Mesothelial cell of epicardium (in vitro differentiated cells): Measurements from ENCODE around the gene NUP214. TPM values are rescaled to one million over a fixed set of nuclear protein-coding genes. Genes with fewer than 3 reads are reported as not detected.

ENCODE experiments used
- DNase-seq, 2 experiments: peaks; one replicate each; pipeline ENCODE4 v3.0.0; 2021; ENCODE audit warnings: low spot score in 2 of 2; ENCODE audit not compliant: unreplicated experiment in 2 of 2
- H3K27ac Mint-ChIP-seq: 2 replicates; pipeline ENCODE4 v1.8.0; 2021; ENCODE audit warnings: mixed read lengths
- H3K27me3 Mint-ChIP-seq: 2 replicates; pipeline ENCODE4 v1.8.0; 2021; ENCODE audit warnings: low read depth, mixed read lengths
- H3K36me3 Mint-ChIP-seq: 2 replicates; pipeline ENCODE4 v1.8.0; 2021; ENCODE audit warnings: mixed read lengths
- H3K4me1 Mint-ChIP-seq: 2 replicates; pipeline ENCODE4 v1.8.0; 2021; ENCODE audit warnings: mixed read lengths
- H3K4me3 Mint-ChIP-seq: 2 replicates; pipeline ENCODE4 v1.8.0; 2021; ENCODE audit warnings: mild to moderate bottlenecking, moderate library complexity, mixed read lengths
- H3K9me3 Mint-ChIP-seq: 2 replicates; pipeline ENCODE4 v1.8.0; 2021; ENCODE audit warnings: mixed read lengths
- CTCF ChIP-seq: fragments of 200-600 bp; sonication (generic); IDR thresholded peaks from one replicate; pipeline ENCODE4 v1.5.0; 2021; ENCODE audit warnings: antibody characterized with exemption; ENCODE audit not compliant: unreplicated experiment
- total RNA-seq: library from RNA; stranded (reverse); gene quantifications from 3 replicates; pipeline ENCODE4 v1.2.1, GENCODE V29; 2021

Gene NUP214
- total RNA-seq, 1 donor from 2014 or later = 69.4 TPM

DNA sequence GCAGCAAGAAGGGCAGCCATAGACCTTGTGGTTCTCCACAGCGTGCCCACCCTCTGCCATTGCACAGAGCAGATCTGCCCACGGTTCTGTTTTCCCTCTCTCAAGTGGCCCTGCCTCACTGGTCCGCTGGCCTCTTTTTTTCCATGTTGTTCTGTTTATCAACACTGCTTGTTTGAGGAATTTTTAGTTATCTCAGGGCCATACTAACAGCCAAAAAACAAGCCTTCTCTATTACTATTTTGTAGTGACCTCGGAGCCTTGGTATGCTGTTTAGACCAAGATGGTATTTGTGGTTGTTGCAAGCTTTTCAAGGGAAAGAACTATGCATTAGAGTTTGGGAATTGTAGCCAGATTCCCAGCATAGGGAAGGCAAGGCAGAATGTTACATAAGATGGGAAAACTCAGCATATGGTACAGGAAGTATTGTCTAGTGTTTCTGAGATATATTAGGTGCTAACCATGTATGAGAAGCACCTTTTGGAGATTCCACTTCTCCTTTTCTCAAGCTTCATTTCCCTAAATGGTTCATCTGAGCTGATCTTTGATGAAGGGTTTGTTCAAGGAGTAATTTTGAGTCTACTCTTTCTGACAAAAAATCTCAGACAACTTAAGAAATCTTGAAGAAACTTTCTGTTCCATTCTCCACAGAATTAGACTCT, 54.3 kb downstream of the NUP214 start:
- Mint-ChIP-seq H3K4me1 (peaks cover 2% of the 10 kb centered on the region), H3K36me3 (peaks cover 40% of the 10 kb centered on the region), H3K9me3 (no peaks in the 10 kb centered on the region), H3K27me3 (no peaks in the 10 kb centered on the region), H3K4me3 (no peak overlapping the region), H3K27ac (peak overlapping the region; percentile 70)
- DNase-seq = no peak
- TF ChIP-seq CTCF = no peak

DNA sequence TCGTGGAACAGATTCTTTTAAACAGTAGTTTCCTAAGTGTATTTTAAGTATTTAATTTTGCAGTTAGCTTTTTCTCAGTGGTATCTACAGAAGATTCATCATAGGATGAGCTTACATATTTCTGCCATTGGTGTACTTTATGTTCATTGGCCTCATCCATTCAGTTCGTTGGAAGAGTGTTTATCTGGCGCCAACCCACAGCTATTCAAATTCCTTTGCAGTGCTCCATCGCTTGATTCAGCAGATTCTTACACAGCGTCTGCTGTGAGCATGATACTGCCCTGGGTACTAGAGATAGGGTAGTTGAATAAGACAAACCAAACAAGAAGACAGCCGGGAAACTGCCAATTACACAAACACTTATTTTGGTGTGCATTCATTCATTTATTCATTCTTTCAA, 55.1 kb downstream of the NUP214 start:
- Mint-ChIP-seq H3K4me1 (peaks cover 2% of the 10 kb centered on the region), H3K27ac (no peak overlapping the region), H3K27me3 (no peaks in the 10 kb centered on the region), H3K9me3 (no peaks in the 10 kb centered on the region), H3K4me3 (no peak overlapping the region), H3K36me3 (peaks cover 37% of the 10 kb centered on the region)
- no peak for TF ChIP-seq CTCF
- DNase-seq = no peak

DNA sequence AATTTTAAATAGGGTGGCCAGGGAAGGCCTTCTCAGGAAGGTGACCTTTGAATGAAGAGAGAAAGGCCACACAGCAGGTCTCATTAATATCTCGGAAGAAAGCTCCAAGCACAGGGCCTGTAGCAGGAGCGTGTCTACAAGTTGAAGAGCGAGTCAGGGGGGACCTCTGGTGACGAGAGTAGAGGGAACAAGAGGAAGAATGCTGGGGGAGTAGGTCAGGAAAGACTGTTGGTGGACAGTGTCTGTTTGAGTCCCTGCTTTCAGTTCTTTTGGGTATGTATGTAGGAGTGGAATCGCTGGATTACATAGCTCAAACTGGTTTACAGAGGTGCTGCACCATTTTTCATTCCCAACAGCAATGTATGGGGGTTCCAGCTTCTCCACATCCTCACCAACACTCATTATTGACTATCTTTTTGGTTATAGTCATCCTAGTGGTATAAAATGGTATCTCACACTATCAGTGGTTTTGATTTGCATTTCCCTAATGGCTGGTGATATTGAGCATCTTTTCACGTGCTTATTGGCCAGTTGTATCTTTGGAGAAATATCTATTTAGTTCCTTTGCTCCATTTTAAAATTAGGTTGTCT, 55.8 kb downstream of the NUP214 start:
- H3K27me3 Mint-ChIP-seq = no peaks in the 10 kb centered on the region
- no peak overlapping the region for H3K27ac Mint-ChIP-seq
- no peak overlapping the region for H3K4me3 Mint-ChIP-seq
- H3K36me3 Mint-ChIP-seq = peaks cover 33% of the 10 kb centered on the region
- peaks cover 2% of the 10 kb centered on the region for H3K4me1 Mint-ChIP-seq
- TF ChIP-seq CTCF = peak; percentile 64
- no peak for DNase-seq
- H3K9me3 Mint-ChIP-seq = no peaks in the 10 kb centered on the region

DNA sequence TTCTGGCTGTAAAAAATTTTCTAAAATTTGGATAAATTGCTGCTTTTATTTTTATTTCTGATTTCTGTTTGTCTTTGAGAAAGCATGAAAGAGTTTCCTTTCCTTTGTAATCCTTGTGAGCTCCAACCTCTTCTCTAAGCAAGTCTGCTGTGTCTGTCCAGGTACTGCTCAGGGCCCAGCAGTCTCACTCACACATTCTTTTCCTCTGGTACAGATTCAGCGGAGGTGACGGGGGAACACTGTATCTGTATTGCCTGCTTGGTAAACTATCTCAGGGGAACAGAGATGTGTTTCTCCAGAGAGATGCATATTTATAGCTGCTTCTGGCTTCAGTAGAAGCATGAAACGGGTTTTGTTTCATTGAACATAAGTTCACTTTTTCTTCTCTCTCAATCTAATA, 60.5 kb downstream of the NUP214 start:
- DNase-seq = no peak
- H3K36me3 Mint-ChIP-seq = peaks cover 40% of the 10 kb centered on the region
- H3K9me3 Mint-ChIP-seq = no peaks in the 10 kb centered on the region
- H3K4me1 Mint-ChIP-seq = no peaks in the 10 kb centered on the region
- no peak for TF ChIP-seq CTCF
- no peaks in the 10 kb centered on the region for H3K27me3 Mint-ChIP-seq
- H3K4me3 Mint-ChIP-seq = no peak overlapping the region
- no peak overlapping the region for H3K27ac Mint-ChIP-seq

- TF ChIP-seq CTCF = no peak
- Mint-ChIP-seq H3K9me3 (no peaks in the 10 kb centered on the region), H3K27ac (no peak overlapping the region), H3K36me3 (peaks cover 40% of the 10 kb centered on the region), H3K27me3 (no peaks in the 10 kb centered on the region), H3K4me3 (no peak overlapping the region), H3K4me1 (no peaks in the 10 kb centered on the region)
- no peak for DNase-seq
Observed at GRCh38 chr9:131186622-131187021, 61.2 kb downstream of the NUP214 start.
